Upper lobe of left lung (tissue), 6 donors: ENCODE measurements around the gene KAZN. TPM values are rescaled to one million over a fixed set of nuclear protein-coding genes. Genes with fewer than 3 reads are reported as not detected.

Experiments
- ATAC-seq, 2 donors: fragments of 200-7000 bp; cut with Tn5 transposase; one replicate each; pipeline ENCODE4 v1.9.1; 2022; ENCODE audit warnings: mild to moderate bottlenecking in 2 of 2, moderate library complexity in 2 of 2; ENCODE audit not compliant: low FRiP score in 2 of 2
- DNase-seq, 2 donors: peaks; one replicate each; pipeline ENCODE4 v3.0.0-alpha.2; 2019 to 2020
- H3K27ac ChIP-seq, 4 donors: fragments of 200-600 bp; sonication (generic); one replicate each; pipeline ENCODE4 v1.5.1; 2016 to 2019
- H3K27me3 ChIP-seq, 4 donors: fragments of 200-600 bp; sonication (generic); one replicate each; pipeline ENCODE4 v1.5.1; 2017 to 2019
- H3K36me3 ChIP-seq, 4 donors: fragments of 200-600 bp; sonication (generic); one replicate each; pipeline ENCODE4 v1.5.1; 2016 to 2019
- H3K4me1 ChIP-seq, 4 donors: fragments of 200-600 bp; sonication (generic); one replicate each; pipeline ENCODE4 v1.5.1; 2018 to 2019
- H3K4me3 ChIP-seq, 4 donors: fragments of 200-600 bp; sonication (generic); one replicate each; pipeline ENCODE4 v1.5.1; 2017 to 2019; ENCODE audit warnings: mild to moderate bottlenecking in 2 of 4, moderate library complexity in 1 of 4
- H3K9me3 ChIP-seq, 4 donors: fragments of 200-600 bp; sonication (generic); one replicate each; pipeline ENCODE4 v1.5.1; 2018 to 2019
- EP300 ChIP-seq, 4 donors: sonication (generic); formaldehyde crosslinking; IDR thresholded peaks; one replicate each; pipeline ENCODE4 v1.5.1; 2017; ENCODE audit warnings: antibody characterized with exemption in 4 of 4, control low read depth in 2 of 4
- POLR2A ChIP-seq, 4 donors: fragments of 450-650 bp; IDR thresholded peaks; one replicate each; pipeline ENCODE4 v1.5.1; 2016 to 2017; ENCODE audit warnings: antibody characterized with exemption in 4 of 4, mild to moderate bottlenecking in 2 of 4
- POLR2AphosphoS5 ChIP-seq, 2 donors: sonication (generic); formaldehyde crosslinking; IDR thresholded peaks; one replicate each; pipeline ENCODE4 v1.5.1; 2017; ENCODE audit warnings: antibody characterized with exemption in 2 of 2
- WGBS, 2 donors: methylation state at CpG; one replicate each; pipeline ENCODE4 v1.1.5; 2017 to 2018; 5-methylcytosine and 5-hydroxymethylcytosine counted together
- total RNA-seq, 6 donors: library from RNA; depleted of rRNA in 4 of 6; stranded (reverse); fragments of >200 nt in 4 of 6; gene quantifications; one replicate each; pipeline versions ENCODE4 v1.1.0 to v1.2.1, GENCODE V29; 2016 to 2021
- TF ChIP-seq, protein P1 (sequence below), 6 experiments: fragments of 450-650 bp in 4 of 6; fragments of 200-600 bp in 2 of 6; sonication (generic) in 2 of 6; IDR thresholded peaks; one replicate each; pipeline ENCODE4 v1.5.1; 2016 to 2019; ENCODE audit warnings: antibody characterized with exemption in 6 of 6
- donor health status: DM: no; HTN: no; CAD: no; lungs with moderate emphysema.
- donor health status: DM: no; HTN: yes; CAD: no; lungs with severe emphysema.

Gene KAZN
- total RNA-seq, 6 donors from 2014 or later: 11.5 to 30.0 (median 17.6) TPM

- no peak for TF ChIP-seq POLR2A (IDR thresholded peaks at IDR 0.05)
- TF ChIP-seq, protein P1, sequence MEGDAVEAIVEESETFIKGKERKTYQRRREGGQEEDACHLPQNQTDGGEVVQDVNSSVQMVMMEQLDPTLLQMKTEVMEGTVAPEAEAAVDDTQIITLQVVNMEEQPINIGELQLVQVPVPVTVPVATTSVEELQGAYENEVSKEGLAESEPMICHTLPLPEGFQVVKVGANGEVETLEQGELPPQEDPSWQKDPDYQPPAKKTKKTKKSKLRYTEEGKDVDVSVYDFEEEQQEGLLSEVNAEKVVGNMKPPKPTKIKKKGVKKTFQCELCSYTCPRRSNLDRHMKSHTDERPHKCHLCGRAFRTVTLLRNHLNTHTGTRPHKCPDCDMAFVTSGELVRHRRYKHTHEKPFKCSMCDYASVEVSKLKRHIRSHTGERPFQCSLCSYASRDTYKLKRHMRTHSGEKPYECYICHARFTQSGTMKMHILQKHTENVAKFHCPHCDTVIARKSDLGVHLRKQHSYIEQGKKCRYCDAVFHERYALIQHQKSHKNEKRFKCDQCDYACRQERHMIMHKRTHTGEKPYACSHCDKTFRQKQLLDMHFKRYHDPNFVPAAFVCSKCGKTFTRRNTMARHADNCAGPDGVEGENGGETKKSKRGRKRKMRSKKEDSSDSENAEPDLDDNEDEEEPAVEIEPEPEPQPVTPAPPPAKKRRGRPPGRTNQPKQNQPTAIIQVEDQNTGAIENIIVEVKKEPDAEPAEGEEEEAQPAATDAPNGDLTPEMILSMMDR (IDR thresholded peaks at IDR 0.05): no peak
- TF ChIP-seq POLR2AphosphoS5 (IDR thresholded peaks at IDR 0.05): no peak
- Histone ChIP-seq H3K27me3 (peaks cover 0 to 4% (median 2%) of the 10 kb centered on the region in 4 donors), H3K4me1 (peaks cover 25 to 58% (median 51%) of the 10 kb centered on the region in 4 donors), H3K4me3 (peak overlapping the region in 1 of 4 donors; percentile 28), H3K27ac (peak overlapping the region in 3 of 4 donors; percentile 34 to 90 (median 88)), H3K36me3 (no peaks in the 10 kb centered on the region), H3K9me3 (no peaks in the 10 kb centered on the region)
- no peak for ATAC-seq
- no peak for DNase-seq
- WGBS, 2 donors: 78 to 86% methylated on average over 8 to 9 of the region's 9 CpGs
These were observed 558.4 kb downstream of the KAZN start for GRCh38 chr1:15156807-15157380.

DNA sequence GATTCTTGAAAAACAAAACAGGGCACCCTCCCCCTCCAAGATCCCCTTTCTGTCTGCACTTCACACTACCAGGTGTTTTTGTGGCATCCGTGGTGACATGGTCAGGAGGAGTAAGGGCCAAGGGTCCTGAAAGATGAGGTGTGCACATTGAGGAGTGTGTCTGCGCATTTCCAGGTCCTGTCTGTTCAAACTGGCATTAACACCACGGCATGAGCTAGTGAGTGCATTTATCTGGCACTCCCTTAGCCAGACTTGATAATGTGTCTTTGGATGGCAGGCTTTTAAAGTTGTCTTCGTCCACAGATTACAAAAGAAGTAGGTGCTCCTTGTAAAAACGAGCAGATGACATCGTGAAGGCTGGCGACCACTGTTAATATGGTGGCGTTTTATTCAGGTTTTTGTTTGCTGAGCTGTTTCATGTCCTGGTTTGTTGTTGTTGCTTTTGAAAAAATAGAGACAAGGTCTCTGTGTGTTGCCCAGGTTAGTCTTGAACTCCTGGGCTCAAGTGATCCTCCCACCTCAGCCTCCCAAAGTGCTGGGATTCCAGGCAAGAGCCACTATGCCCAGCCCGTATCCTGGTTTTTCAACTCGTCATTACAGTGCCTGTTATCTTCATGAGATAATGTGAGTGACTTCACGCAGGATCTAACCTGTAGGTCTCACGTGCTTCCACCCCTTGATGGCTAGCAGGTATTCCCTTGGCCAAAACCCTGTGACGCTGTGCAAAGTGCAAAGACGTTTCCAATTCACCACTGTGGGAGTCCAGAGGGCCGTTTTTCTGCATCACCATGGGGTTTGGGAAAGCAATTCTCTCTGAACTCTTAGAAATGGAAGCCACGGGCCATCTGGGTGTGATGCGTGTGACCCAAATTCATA, 559.3 kb downstream of the KAZN start:
- ATAC-seq: no peak
- WGBS, 2 donors: 86% methylated on average over 15 to 17 of the region's 17 CpGs

GRCh38 chr1:15158506-15159165, 560.2 kb downstream of the KAZN start:
- Histone ChIP-seq H3K4me3 (no peak overlapping the region), H3K4me1 (peaks cover 22 to 54% (median 44%) of the 10 kb centered on the region in 4 donors), H3K36me3 (no peaks in the 10 kb centered on the region), H3K9me3 (no peaks in the 10 kb centered on the region), H3K27ac (peak overlapping the region in 3 of 4 donors; percentile 18 to 90 (median 69)), H3K27me3 (peaks cover 0 to 4% (median 2%) of the 10 kb centered on the region in 4 donors)
- no peak for DNase-seq
- 45 to 52% methylated on average over 13 of the region's 13 CpGs for WGBS, 2 donors
- TF ChIP-seq POLR2AphosphoS5 (IDR thresholded peaks at IDR 0.05) (no peak), EP300 (IDR thresholded peaks at IDR 0.05) (no peak), POLR2A (IDR thresholded peaks at IDR 0.05) (no peak)
- TF ChIP-seq, protein P1 (IDR thresholded peaks at IDR 0.05): no peak
- no peak for ATAC-seq

More for the DNA sequence above, 559.3 kb downstream of the KAZN start:
- Histone ChIP-seq H3K4me1 (peaks cover 22 to 54% (median 48%) of the 10 kb centered on the region in 4 donors), H3K27me3 (peaks cover 0 to 4% (median 2%) of the 10 kb centered on the region in 4 donors), H3K36me3 (no peaks in the 10 kb centered on the region), H3K27ac (peak overlapping the region in 3 of 4 donors; percentile 34 to 90 (median 88)), H3K9me3 (no peaks in the 10 kb centered on the region), H3K4me3 (no peak overlapping the region)
- DNase-seq: no peak
- no peak for TF ChIP-seq EP300 (IDR thresholded peaks at IDR 0.05)
- no peak for TF ChIP-seq POLR2A (IDR thresholded peaks at IDR 0.05)
- no peak for TF ChIP-seq POLR2AphosphoS5 (IDR thresholded peaks at IDR 0.05)
- TF ChIP-seq, protein P1 (IDR thresholded peaks at IDR 0.05): no peak

- Histone ChIP-seq H3K4me1 (peaks cover 22 to 52% (median 40%) of the 10 kb centered on the region in 4 donors), H3K9me3 (no peaks in the 10 kb centered on the region), H3K36me3 (no peaks in the 10 kb centered on the region), H3K4me3 (no peak overlapping the region), H3K27ac (peak overlapping the region in 2 of 4 donors; percentile 69 to 90), H3K27me3 (peaks cover 0 to 4% (median 0%) of the 10 kb centered on the region in 4 donors)
- no peak for TF ChIP-seq EP300 (IDR thresholded peaks at IDR 0.05)
- ATAC-seq: no peak
- no peak for DNase-seq
- 47 to 54% methylated on average over 7 of the region's 7 CpGs for WGBS, 2 donors
These were observed 560.7 kb downstream of the KAZN start for GRCh38 chr1:15159166-15159555.

- H3K4me1 ChIP-seq: peaks cover 16 to 37% (median 25%) of the 10 kb centered on the region in 4 donors
- H3K4me3 ChIP-seq: no peak overlapping the region
- WGBS, 2 donors: 57 to 64% methylated on average over 8 of the region's 8 CpGs
- H3K9me3 ChIP-seq: no peaks in the 10 kb centered on the region
- DNase-seq (peak in 1 of 2 donors; percentile 46), ATAC-seq (no peak)
- H3K36me3 ChIP-seq: no peaks in the 10 kb centered on the region
- H3K27ac ChIP-seq: no peak overlapping the region
- H3K27me3 ChIP-seq: no peaks in the 10 kb centered on the region
- TF ChIP-seq, protein P1 (IDR thresholded peaks at IDR 0.05): no peak
- TF ChIP-seq POLR2A (IDR thresholded peaks at IDR 0.05): no peak
- TF ChIP-seq EP300 (IDR thresholded peaks at IDR 0.05): no peak
- no peak for TF ChIP-seq POLR2AphosphoS5 (IDR thresholded peaks at IDR 0.05)
These were observed 562.1 kb downstream of the KAZN start for GRCh38 chr1:15160626-15161025.
